HepG2 (cell line): ENCODE results near the gene KRTAP10-5. TPM values are rescaled to one million over a fixed set of nuclear protein-coding genes. Genes with fewer than 3 reads are reported as not detected.
"Not testable (repeated sequence)": the region's sequence is repeated elsewhere in the genome, so short reads cannot be mapped to it uniquely, and the experiment has no call there.

ENCODE experiments used
- ATAC-seq: fragments of 200-7000 bp; cut with Tn5 transposase; 3 replicates; pipeline ENCODE4 v1.9.1; 2020; ENCODE audit warnings: mild to moderate bottlenecking, moderate library complexity
- BruUV-seq: library from RNA; stranded (reverse); fragments of 400-500 nt; replicated peaks from 2 replicates; lab custom pipeline; 2021; lab: Mats Ljungman, UMichigan
- CTCF ChIA-PET: fragments of 300-600 bp; formaldehyde crosslinking; extraction: SDS; loops from one replicate; lab custom pipeline; 2021; ENCODE audit warnings: low total read pairs, inconsistent platforms, low intra/inter-chr PET ratio; lab: Yijun Ruan, JAX
- POLR2A ChIA-PET: fragments of 350-600 bp; sonication (Branson Sonifier 250); formaldehyde crosslinking; loops from one replicate; lab custom pipeline; 2020; ENCODE audit warnings: antibody characterized with exemption, inconsistent platforms; lab: Yijun Ruan, JAX
- DNase-seq: peaks from one replicate; pipeline ENCODE4 v3.0.0-alpha.2; 2015; ENCODE audit warnings: low spot score
- FAIRE-seq: peaks from 3 replicates; lab custom pipeline; 2011; peaks lifted over from hg19 to GRCh38; lab: Jason Lieb, UNC
- H2AFZ ChIP-seq: one replicate; pipeline ENCODE4 v1.6.1; 2011; ENCODE audit warnings: low read length, inconsistent platforms
- H3K27ac ChIP-seq: fragments of 300-600 bp; 3 replicates; pipeline ENCODE4 v1.8.0; 2011; ENCODE audit warnings: mixed run types, mild to moderate bottlenecking, mixed read lengths, low read length, inconsistent platforms; ENCODE audit not compliant: insufficient read depth; ENCODE audit errors: extremely low read length
- H3K27me3 ChIP-seq, 2 experiments: fragments of 200-600 bp in 1 of 2; 2 replicates in 1 of 2; 3 replicates in 1 of 2; pipeline versions ENCODE4 v1.6.0 to v1.8.0; 2011; ENCODE audit warnings: low read length in 2 of 2, mild to moderate bottlenecking in 2 of 2, moderate library complexity in 2 of 2, inconsistent platforms in 1 of 2; ENCODE audit not compliant: insufficient read depth in 2 of 2, control insufficient read depth in 1 of 2
- H3K36me3 ChIP-seq, 2 experiments: fragments of 200-600 bp in 1 of 2; replicated peaks in 1 of 2; 2 replicates in 1 of 2; 3 replicates in 1 of 2; pipeline versions ENCODE4 v1.5.1 to v1.8.0; 2011; ENCODE audit warnings: low read length in 2 of 2, inconsistent platforms in 1 of 2; ENCODE audit not compliant: insufficient read depth in 2 of 2, control insufficient read depth in 1 of 2
- H3K4me1 ChIP-seq: 2 replicates; pipeline ENCODE4 v1.5.1; 2012; ENCODE audit warnings: low read length, inconsistent platforms; ENCODE audit not compliant: insufficient read depth
- H3K4me2 ChIP-seq: 2 replicates; pipeline ENCODE4 v1.6.0; 2011; ENCODE audit warnings: low read depth, low read length, inconsistent platforms
- H3K4me3 ChIP-seq, 3 experiments: fragments of 200-600 bp in 1 of 3; sonication (generic), shearing (Covaris generic) in 1 of 3; replicated peaks in 1 of 3; 2 replicates each; pipeline ENCODE4 v1.5.1; 2011 to 2016; ENCODE audit warnings: low read length in 3 of 3, inconsistent platforms in 2 of 3, low read depth in 2 of 3, mild to moderate bottlenecking in 2 of 3, control low read depth in 1 of 3, mixed read lengths in 1 of 3; ENCODE audit not compliant: insufficient read depth in 1 of 3
- H3K79me2 ChIP-seq: one replicate; pipeline ENCODE4 v1.6.1; 2011; ENCODE audit warnings: low read length, inconsistent platforms; ENCODE audit not compliant: insufficient read depth
- H3K9ac ChIP-seq: 2 replicates; pipeline ENCODE4 v1.6.0; 2011; ENCODE audit warnings: mild to moderate bottlenecking, low read depth, low read length, inconsistent platforms; ENCODE audit not compliant: insufficient read depth
- H3K9me3 ChIP-seq: 2 replicates; pipeline ENCODE4 v1.5.1; 2012; ENCODE audit warnings: mild to moderate bottlenecking, low read length
- H4K20me1 ChIP-seq: 2 replicates; pipeline ENCODE4 v1.6.0; 2011; ENCODE audit warnings: inconsistent platforms, mild to moderate bottlenecking, low read length, moderate library complexity; ENCODE audit not compliant: insufficient read depth
- CHCHD3 ChIP-seq: sonication (generic); formaldehyde crosslinking; IDR thresholded peaks from 2 replicates; pipeline ENCODE4 v1.8.0; 2022; ENCODE audit warnings: mild to moderate bottlenecking, missing genetic modification reagents, moderate library complexity
- MATR3 ChIP-seq: sonication (generic); formaldehyde crosslinking; IDR thresholded peaks from 2 replicates; pipeline ENCODE4 v1.4.0; 2020; ENCODE audit warnings: missing genetic modification reagents
- MED8 ChIP-seq: sonication (generic); formaldehyde crosslinking; IDR thresholded peaks from 2 replicates; pipeline ENCODE4 v1.8.1; 2023; ENCODE audit warnings: mild to moderate bottlenecking, missing genetic modification reagents; ENCODE audit not compliant: insufficient replicate concordance
- NAIF1 ChIP-seq: sonication (generic); formaldehyde crosslinking; IDR thresholded peaks from 2 replicates; pipeline ENCODE4 v1.5.0; 2020; ENCODE audit warnings: mild to moderate bottlenecking, missing genetic modification reagents, borderline replicate concordance
- SP2 ChIP-seq: sonication (generic); formaldehyde crosslinking; IDR thresholded peaks from 2 replicates; pipeline ENCODE4 v1.5.1; 2020; ENCODE audit warnings: mild to moderate bottlenecking, missing genetic modification reagents
- ZNF205 ChIP-seq: IDR thresholded peaks from 2 replicates; pipeline ENCODE4 v1.6.1; 2018; ENCODE audit warnings: missing biosample characterization, missing genetic modification reagents
- ZSCAN12 ChIP-seq: sonication (generic); formaldehyde crosslinking; IDR thresholded peaks from 2 replicates; pipeline ENCODE4 v1.9.0; 2021; ENCODE audit warnings: mild to moderate bottlenecking, missing genetic modification reagents
- ZUFSP ChIP-seq: sonication (generic); formaldehyde crosslinking; IDR thresholded peaks from 2 replicates; pipeline ENCODE4 v1.9.0; 2021; ENCODE audit warnings: missing genetic modification reagents, mild to moderate bottlenecking, borderline replicate concordance
- WGBS: methylation state at CpG from one replicate; pipeline ENCODE4 v1.1.6; 2017; ENCODE audit warnings: low lambda C conversion rate; 5-methylcytosine and 5-hydroxymethylcytosine counted together
- in situ Hi-C: cut with HindIII; loops from 2 replicates; pipeline ENCODE4 v1.10.0; 2017; ENCODE audit warnings: low pct_unique_long_range_greater_than_20kb; ENCODE audit not compliant: extremely low pct_ligation_motif_present
- intact Hi-C: fragments of 100-400 bp; cut with micrococcal nuclease; formaldehyde crosslinking; loops from one replicate; pipeline ENCODE4 v1.10.0; 2022; ENCODE audit not compliant: unreplicated experiment
- polyA plus RNA-seq, 8 experiments: library from polyadenylated mRNA; depleted of rRNA in 3 of 8; stranded (reverse) in 7 of 8; unstranded in 1 of 8; fragments of >200 nt; fragmentation: Illumina TruSeq in 4 of 8; extraction: Trizol in 4 of 8; gene quantifications; 2 replicates each; pipeline versions ENCODE4 v1.2.1 to v1.2.3, GENCODE V29; 2011 to 2016; ENCODE audit warnings: low read depth in 4 of 8, missing spikeins in 1 of 8, mixed read lengths in 1 of 8; ENCODE audit not compliant: insufficient read depth in 1 of 8
- total RNA-seq, 5 experiments: library from RNA; depleted of rRNA; stranded (reverse); fragments of >200 nt; fragmentation: Illumina TruSeq; extraction: Trizol; gene quantifications; 2 replicates each; pipeline ENCODE4 v1.2.3, GENCODE V29; 2016; ENCODE audit warnings: low read depth in 1 of 5

Gene KRTAP10-5
- total and polyA plus RNA-seq, 2 of the 13 experiments (the other 11 are each of a cell fraction or from before 2014, with no cell fraction given), result not detected

GRCh38 chr21:44602463-44602850, 22.1 kb upstream of the KRTAP10-5 start (continued):
- TF ChIP-seq NAIF1 (no peak), SP2 (no peak), MATR3 (CRISPR knock-in tag) (no peak)

GRCh38 chr21:44601596-44602462, 21.4 kb upstream of the KRTAP10-5 start:
- CTCF ChIA-PET, result no interaction called here
- no TSS peak for BruUV-seq

GRCh38 chr21:44601091-44601490, 20.7 kb upstream of the KRTAP10-5 start:
- FAIRE-seq, BruUV-seq, H3K4me3 ChIP-seq, POLR2A ChIA-PET, H3K36me3 ChIP-seq, H4K20me1 ChIP-seq, H3K4me1 ChIP-seq, H3K27me3 ChIP-seq, H3K27ac ChIP-seq, H3K4me2 ChIP-seq, intact Hi-C loops, ATAC-seq, CTCF ChIA-PET, H3K9me3 ChIP-seq, in situ Hi-C loops, DNase-seq, H2AFZ ChIP-seq, H3K9ac ChIP-seq, H3K79me2 ChIP-seq: not testable (repeated sequence)
- no CpG with 5 or more reads among the region's 10 CpGs for WGBS

More at GRCh38 chr21:44601596-44602462, 21.4 kb upstream of the KRTAP10-5 start:
- no peaks in the 10 kb centered on the region for H3K4me1 ChIP-seq
- TF ChIP-seq MED8 (CRISPR knock-in tag), result no peak
- TF ChIP-seq ZSCAN12 (CRISPR knock-in tag), result no peak
- no peak for TF ChIP-seq ZUFSP (CRISPR knock-in tag)
- TF ChIP-seq CHCHD3 (CRISPR knock-in tag), result no peak
- no peak for TF ChIP-seq ZNF205 (CRISPR knock-in tag)
- H3K9ac ChIP-seq, result no peak overlapping the region
- in situ Hi-C loops, result no loop called here
- no peak overlapping the region for H2AFZ ChIP-seq
- WGBS, result 80% methylated on average over 15 of the region's 23 CpGs
- H4K20me1 ChIP-seq, result no peaks in the 10 kb centered on the region
- intact Hi-C loops, result no loop called here
- POLR2A ChIA-PET, result no interaction called here
- peak; percentile 38; the same call in 2 of the 3 replicates for ATAC-seq
- DNase-seq, result no peak
- H3K4me2 ChIP-seq, result no peak overlapping the region
- peaks cover 0 to 1% of the 10 kb centered on the region in 2 experiments; a peak in 1 of 5 replicates for H3K27me3 ChIP-seq
- no peaks in the 10 kb centered on the region for H3K79me2 ChIP-seq
- no peaks in the 10 kb centered on the region for H3K36me3 ChIP-seq
- no peaks in the 10 kb centered on the region for H3K9me3 ChIP-seq
- FAIRE-seq, result no peak
- H3K27ac ChIP-seq, result no peak overlapping the region
- H3K4me3 ChIP-seq, result no peak overlapping the region
